H1 (cell line): ENCODE data around the gene STAT4. TPM values are rescaled to one million over a fixed set of nuclear protein-coding genes. Genes with fewer than 3 reads are reported as not detected.

Experiments used
- CTCF ChIA-PET: fragments of 300-600 bp; sonication (Branson Sonifier 250); formaldehyde crosslinking; loops from one replicate; lab custom pipeline; 2021; ENCODE audit not compliant: partially characterized antibody; lab: Charles Lee
- POLR2A ChIA-PET: fragments of 300-600 bp; sonication (Branson Sonifier 250); formaldehyde crosslinking; loops from one replicate; lab custom pipeline; 2021; ENCODE audit warnings: inconsistent platforms; ENCODE audit not compliant: partially characterized antibody; lab: Charles Lee
- DNase-seq, 2 experiments: peaks; one replicate each; pipeline versions ENCODE4 v3.0.0 to v3.0.0-alpha.2; 2010 to 2022; ENCODE audit warnings: low spot score in 2 of 2, low read depth in 1 of 2, mixed read lengths in 1 of 2
- FAIRE-seq: peaks from 2 replicates; lab custom pipeline; 2011; peaks lifted over from hg19 to GRCh38; lab: Jason Lieb, UNC
- H2AFZ ChIP-seq: 2 replicates; pipeline ENCODE4 v1.8.1; 2012; ENCODE audit warnings: low read length, inconsistent platforms
- H2AK5ac ChIP-seq: 2 replicates; pipeline ENCODE4 v1.6.1; 2013; ENCODE audit warnings: low read depth, low read length
- H2BK120ac ChIP-seq: replicated peaks from 2 replicates; pipeline ENCODE3; 2013; ENCODE audit warnings: low read depth, low read length, inconsistent platforms
- H2BK12ac ChIP-seq: 2 replicates; pipeline ENCODE4 v1.6.1; 2013; ENCODE audit warnings: low read depth, low read length
- H2BK15ac ChIP-seq: 2 replicates; pipeline ENCODE4 v1.6.1; 2013; ENCODE audit warnings: low read length
- H2BK20ac ChIP-seq: 2 replicates; pipeline ENCODE4 v1.6.1; 2013; ENCODE audit warnings: low read length
- H2BK5ac ChIP-seq: 2 replicates; pipeline ENCODE4 v1.6.1; 2013; ENCODE audit warnings: low read depth, low read length
- H3K14ac ChIP-seq: 2 replicates; pipeline ENCODE4 v1.6.1; 2013; ENCODE audit warnings: inconsistent platforms; ENCODE audit not compliant: insufficient read length
- H3K18ac ChIP-seq: 2 replicates; pipeline ENCODE4 v1.6.1; 2013; ENCODE audit warnings: low read length; ENCODE audit errors: extremely low read depth
- H3K23ac ChIP-seq: 2 replicates; pipeline ENCODE4 v1.6.1; 2013; ENCODE audit warnings: inconsistent platforms; ENCODE audit not compliant: insufficient read length
- H3K23me2 ChIP-seq: 2 replicates; pipeline ENCODE4 v1.6.1; 2013; ENCODE audit warnings: low read depth, low read length
- H3K27ac ChIP-seq: 2 replicates; pipeline ENCODE4 v1.6.1; 2011; ENCODE audit warnings: low read depth, low read length, inconsistent platforms
- H3K27me3 ChIP-seq, 4 experiments: replicated peaks in 1 of 4; 1 replicate in 1 of 4; 2 replicates in 3 of 4; pipeline versions ENCODE4 v1.6.1 to v1.8.1; 2011 to 2013; ENCODE audit warnings: low read length in 3 of 4, mild to moderate bottlenecking in 3 of 4, inconsistent platforms in 2 of 4, mixed read lengths in 2 of 4, moderate library complexity in 1 of 4; ENCODE audit not compliant: control insufficient read depth in 3 of 4, insufficient read depth in 3 of 4; ENCODE audit errors: extremely low read depth in 1 of 4
- H3K36me3 ChIP-seq, 4 experiments: 2 replicates each; pipeline versions ENCODE4 v1.6.1 to v1.8.1; 2011 to 2013; ENCODE audit warnings: mild to moderate bottlenecking in 4 of 4, low read length in 3 of 4, moderate library complexity in 2 of 4, control low read depth in 1 of 4, inconsistent platforms in 1 of 4; ENCODE audit not compliant: insufficient read depth in 4 of 4, control insufficient read depth in 2 of 4
- H3K4ac ChIP-seq: replicated peaks from 2 replicates; pipeline ENCODE3; 2013; ENCODE audit warnings: low read length, low read depth, mixed read lengths, inconsistent platforms; ENCODE audit not compliant: insufficient read length
- H3K4me1 ChIP-seq, 4 experiments: replicated peaks in 1 of 4; 1 replicate in 1 of 4; 2 replicates in 3 of 4; pipeline versions ENCODE4 v1.6.1 to v1.8.1; 2011 to 2013; ENCODE audit warnings: low read length in 3 of 4, inconsistent platforms in 2 of 4, mixed read lengths in 1 of 4; ENCODE audit not compliant: insufficient read depth in 4 of 4, control insufficient read depth in 3 of 4
- H3K4me2 ChIP-seq, 2 experiments: 2 replicates each; pipeline versions ENCODE4 v1.6.1 to v1.8.1; 2011 to 2013; ENCODE audit warnings: low read depth in 2 of 2, low read length in 2 of 2, control low read depth in 1 of 2, inconsistent platforms in 1 of 2, mild to moderate bottlenecking in 1 of 2; ENCODE audit not compliant: insufficient read depth in 1 of 2
- H3K4me3 ChIP-seq, 4 experiments: fragments of 200-600, 300-600 bp in 1 of 4; sonication (generic), shearing (Covaris generic), sonication (Bioruptor Twin) in 1 of 4; 2 replicates each; pipeline versions ENCODE4 v1.5.1 to v1.8.1; 2011 to 2016; ENCODE audit warnings: low read length in 4 of 4, low read depth in 3 of 4, control low read depth in 2 of 4, inconsistent platforms in 2 of 4, mild to moderate bottlenecking in 2 of 4, mixed read lengths in 1 of 4, moderate library complexity in 1 of 4; ENCODE audit not compliant: insufficient read depth in 2 of 4; ENCODE audit errors: extremely low read depth in 1 of 4
- H3K56ac ChIP-seq: replicated peaks from 2 replicates; pipeline ENCODE3; 2013; ENCODE audit warnings: low read depth, mild to moderate bottlenecking, mixed read lengths, low read length, inconsistent platforms; ENCODE audit not compliant: insufficient read length
- H3K79me1 ChIP-seq: 2 replicates; pipeline ENCODE4 v1.6.1; 2013; ENCODE audit warnings: low read depth, low read length, control low read depth
- H3K79me2 ChIP-seq, 2 experiments: 2 replicates each; pipeline versions ENCODE4 v1.6.1 to v1.8.1; 2012 to 2013; ENCODE audit warnings: low read length in 2 of 2, mild to moderate bottlenecking in 2 of 2, inconsistent platforms in 1 of 2; ENCODE audit not compliant: insufficient read depth in 2 of 2, control insufficient read depth in 1 of 2
- H3K9ac ChIP-seq, 4 experiments: replicated peaks in 1 of 4; 1 replicate in 1 of 4; 2 replicates in 3 of 4; pipeline versions ENCODE4 v1.6.1 to v1.8.1; 2011 to 2013; ENCODE audit warnings: low read depth in 3 of 4, low read length in 3 of 4, control low read depth in 2 of 4, mild to moderate bottlenecking in 2 of 4, moderate library complexity in 2 of 4, inconsistent platforms in 1 of 4; ENCODE audit errors: extremely low read depth in 1 of 4
- H3K9me3 ChIP-seq, 2 experiments: 2 replicates each; pipeline versions ENCODE4 v1.6.1 to v1.8.1; 2012 to 2013; ENCODE audit warnings: mild to moderate bottlenecking in 2 of 2, moderate library complexity in 2 of 2, control low read depth in 1 of 2, inconsistent platforms in 1 of 2, low read depth in 1 of 2, low read length in 1 of 2, mixed read lengths in 1 of 2; ENCODE audit not compliant: insufficient read depth in 2 of 2
- H4K20me1 ChIP-seq, 2 experiments: replicated peaks in 1 of 2; 2 replicates each; pipeline versions ENCODE3 to v1.8.1; 2011 to 2013; ENCODE audit warnings: inconsistent platforms in 2 of 2, low read length in 2 of 2, mild to moderate bottlenecking in 1 of 2; ENCODE audit not compliant: insufficient read depth in 2 of 2, control insufficient read depth in 1 of 2
- H4K5ac ChIP-seq: 2 replicates; pipeline ENCODE4 v1.6.1; 2013; ENCODE audit warnings: low read length, low read depth, mixed read lengths, inconsistent platforms; ENCODE audit not compliant: insufficient read length
- H4K8ac ChIP-seq: 2 replicates; pipeline ENCODE4 v1.8.0; 2013; ENCODE audit warnings: mild to moderate bottlenecking, moderate library complexity, low read length, inconsistent platforms; ENCODE audit not compliant: insufficient read depth; ENCODE audit errors: extremely low read depth
- H4K91ac ChIP-seq: replicated peaks from 2 replicates; pipeline ENCODE3; 2013; ENCODE audit warnings: low read length, mixed read lengths, inconsistent platforms; ENCODE audit not compliant: insufficient read length
- ATF2 ChIP-seq: IDR thresholded peaks from 2 replicates; pipeline ENCODE4 v1.6.1; 2012; ENCODE audit warnings: low read length, inconsistent platforms
- BRCA1 ChIP-seq: IDR thresholded peaks from 2 replicates; pipeline ENCODE4 v1.6.1; 2012; ENCODE audit warnings: low read depth, low read length, improper control_type of control experiment
- EP300 ChIP-seq, 2 experiments: IDR thresholded peaks; 1 replicate in 1 of 2; 2 replicates in 1 of 2; pipeline ENCODE4 v1.6.1; 2011 to 2012; ENCODE audit warnings: low read depth in 2 of 2, low read length in 2 of 2, mild to moderate bottlenecking in 2 of 2, borderline replicate concordance in 1 of 2, inconsistent platforms in 1 of 2, moderate library complexity in 1 of 2
- EZH2 ChIP-seq: fragments of 200-600 bp; sonication (generic); IDR thresholded peaks from 2 replicates; pipeline ENCODE4 v1.7.1; 2012; ENCODE audit warnings: low read depth, mild to moderate bottlenecking, moderate library complexity, low read length, inconsistent platforms; ENCODE audit not compliant: severe bottlenecking
- GTF2F1 ChIP-seq: IDR thresholded peaks from 2 replicates; pipeline ENCODE4 v1.6.1; 2012; ENCODE audit warnings: low read depth, low read length, improper control_type of control experiment, borderline replicate concordance
- JUND ChIP-seq: IDR thresholded peaks from 2 replicates; pipeline ENCODE4 v1.6.1; 2011; ENCODE audit warnings: mild to moderate bottlenecking, improper control_type of control experiment, low read length
- NANOG ChIP-seq: IDR thresholded peaks from 2 replicates; pipeline ENCODE4 v1.6.1; 2011; ENCODE audit warnings: low read length, low read depth, mild to moderate bottlenecking, inconsistent platforms; ENCODE audit not compliant: insufficient read depth, poor library complexity, severe bottlenecking
- POU5F1 ChIP-seq: IDR thresholded peaks from 2 replicates; pipeline ENCODE4 v1.6.1; 2011; ENCODE audit warnings: low read depth, mild to moderate bottlenecking, low read length, moderate library complexity
- SAP30 ChIP-seq: fragments of 300-600 bp; sonication (generic); IDR thresholded peaks from 2 replicates; pipeline ENCODE4 v1.7.1; 2012; ENCODE audit warnings: low read length, moderate library complexity, mild to moderate bottlenecking, inconsistent platforms; ENCODE audit not compliant: insufficient read depth, insufficient replicate concordance
- SIRT6 ChIP-seq: IDR thresholded peaks from one replicate; pipeline ENCODE4 v1.7.1; 2012; ENCODE audit warnings: low read length, inconsistent platforms
- SP2 ChIP-seq: IDR thresholded peaks from 2 replicates; pipeline ENCODE4 v1.6.1; 2012; ENCODE audit warnings: mild to moderate bottlenecking, low read length, inconsistent platforms
- WGBS, 2 experiments: shearing (Covaris generic) in 1 of 2; methylation state at CpG; one replicate each; pipeline versions ENCODE4 v1.1.6 to v1.1.7; 2013 to 2015; ENCODE audit warnings: low lambda C conversion rate in 2 of 2, mixed read lengths in 2 of 2, inconsistent platforms in 1 of 2, low coverage in 1 of 2, missing lambda C conversion rate in 1 of 2; ENCODE audit not compliant: insufficient replicate concordance in 2 of 2, insufficient coverage in 1 of 2, insufficient read length in 1 of 2; ENCODE audit errors: extremely low coverage in 1 of 2, missing lambda C conversion rate in 1 of 2; 5-methylcytosine and 5-hydroxymethylcytosine counted together
- polyA plus RNA-seq, 7 experiments: library from polyadenylated mRNA; depleted of rRNA in 3 of 7; stranded (reverse) in 5 of 7; unstranded in 2 of 7; fragments of >200 nt in 5 of 7; fragments of 200-250 nt in 2 of 7; gene quantifications; 1 replicate in 5 of 7; 2 replicates in 1 of 7; 4 replicates in 1 of 7; pipeline versions ENCODE4 v1.2.1 to v1.2.3, GENCODE V29; 2011 to 2013; ENCODE audit warnings: missing spikeins in 2 of 7, mixed read lengths in 2 of 7
- total RNA-seq: library from RNA; stranded (reverse); fragmentation: NEBNext Ultra II Directional; extraction: Animal tissue kit (Norgen Biotek cat#: 25700); gene quantifications from 2 replicates; pipeline ENCODE4 v1.2.1, GENCODE V29; 2021

Gene STAT4
- total and polyA plus RNA-seq, 2 of the 8 experiments (the other 6 are each of a cell fraction or from before 2014, with no cell fraction given): 0.36 to 0.63 TPM

- no peak overlapping the region for H2BK20ac ChIP-seq
- H2BK15ac ChIP-seq: no peak overlapping the region
- H4K20me1 ChIP-seq: no peaks in the 10 kb centered on the region
- H2BK12ac ChIP-seq: no peak overlapping the region
- DNase-seq (no peak), FAIRE-seq (no peak)
- no peak for TF ChIP-seq EZH2
- no peak for TF ChIP-seq SIRT6
- no peak for TF ChIP-seq NANOG
- no peak for TF ChIP-seq SP2
- TF ChIP-seq ATF2: no peak
- no peak for TF ChIP-seq EP300 (IDR thresholded peaks at IDR 0.05; ENCODE audit: borderline replicate concordance in 1 of 2, low read depth in 2 of 2, low read length in 2 of 2)
- no peak for TF ChIP-seq JUND
- no peak for TF ChIP-seq POU5F1
- no peak for TF ChIP-seq SAP30
- no peak for TF ChIP-seq BRCA1
- no peak for TF ChIP-seq GTF2F1
- H3K4me3 ChIP-seq: no peak overlapping the region
- no peak overlapping the region for H4K91ac ChIP-seq
- no peak overlapping the region for H4K5ac ChIP-seq
- no peak overlapping the region for H2AFZ ChIP-seq
- no peaks in the 10 kb centered on the region for H3K36me3 ChIP-seq
- no peak overlapping the region for H2AK5ac ChIP-seq
- ChIA-PET CTCF (no interaction called here), POLR2A (no interaction called here)
- no peak overlapping the region for H2BK120ac ChIP-seq
- no peak overlapping the region for H3K23ac ChIP-seq
- H3K9ac ChIP-seq: no peak overlapping the region
- no peaks in the 10 kb centered on the region for H3K79me1 ChIP-seq
- H3K23me2 ChIP-seq: no peaks in the 10 kb centered on the region
- no peak overlapping the region for H3K18ac ChIP-seq
- no peak overlapping the region for H2BK5ac ChIP-seq
- H4K8ac ChIP-seq: no peak overlapping the region
- H3K9me3 ChIP-seq: no peaks in the 10 kb centered on the region
- H3K14ac ChIP-seq: no peak overlapping the region
- H3K56ac ChIP-seq: no peak overlapping the region
- H3K4me1 ChIP-seq: peaks cover 0 to 3% (median 1%) of the 10 kb centered on the region in 4 experiments; a peak in 2 of 7 replicates
- H3K79me2 ChIP-seq: no peaks in the 10 kb centered on the region
- no peak overlapping the region for H3K27ac ChIP-seq
- no peak overlapping the region for H3K4me2 ChIP-seq
- H3K27me3 ChIP-seq: no peaks in the 10 kb centered on the region
- no peak overlapping the region for H3K4ac ChIP-seq
- WGBS, 2 experiments: 83% methylated on average over 2 of the region's 2 CpGs; no CpG with 5 or more reads in 1 of the 2 experiments
Measured at GRCh38 chr2:191031256-191031655, 119.5 kb downstream of the STAT4 start.
